GM19455 (cell line): ENCODE data around the gene GFOD2.
"Not testable (repeated sequence)": the region's sequence is repeated elsewhere in the genome, so short reads cannot be mapped to it uniquely, and the experiment has no call there.

Source experiments
- ATAC-seq: cut with Tn5 transposase; IDR thresholded peaks from one replicate; pipeline ENCODE4 v1.9.1; 2021; ENCODE audit not compliant: unreplicated experiment

GFOD2 gene

DNA sequence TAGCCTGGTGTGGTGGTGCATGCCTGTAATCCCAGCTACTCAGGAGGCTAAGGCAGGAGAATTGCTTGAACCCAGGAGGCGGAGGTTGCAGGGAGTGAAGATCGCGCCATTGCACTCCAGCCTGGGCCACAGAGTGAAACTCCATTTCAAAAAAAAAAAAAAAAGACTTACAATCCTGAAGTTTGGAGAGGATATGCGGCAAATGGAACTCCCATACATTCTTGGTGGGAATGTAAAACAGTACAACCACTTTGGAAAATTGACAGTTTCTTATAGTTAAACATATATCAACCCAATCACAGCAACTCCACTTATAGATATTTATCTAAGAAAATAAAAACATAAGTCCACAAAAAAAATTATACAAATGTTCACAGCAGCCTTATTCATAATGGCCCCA lies 11.9 kb downstream of the GFOD2 start:
- ATAC-seq, result no peak

DNA sequence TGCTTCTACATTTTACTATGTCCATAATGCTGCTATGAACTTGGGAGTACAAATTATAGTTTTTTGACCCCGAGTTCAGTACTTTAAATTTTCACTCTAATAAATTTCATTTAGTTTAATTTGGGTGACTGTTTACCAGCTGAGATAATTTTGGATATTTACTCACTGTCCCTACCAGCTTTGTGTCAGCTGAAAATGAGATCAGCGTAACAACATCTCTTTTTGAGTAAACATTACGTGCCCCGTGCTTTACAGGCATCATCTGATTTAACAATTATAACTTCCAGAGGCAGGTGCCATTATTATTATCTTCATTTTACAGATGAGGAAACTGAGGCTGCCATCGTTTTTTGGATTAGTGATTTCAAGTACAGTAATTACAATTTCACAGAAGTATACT lies 15.0 kb downstream of the GFOD2 start:
- no peak for ATAC-seq

DNA sequence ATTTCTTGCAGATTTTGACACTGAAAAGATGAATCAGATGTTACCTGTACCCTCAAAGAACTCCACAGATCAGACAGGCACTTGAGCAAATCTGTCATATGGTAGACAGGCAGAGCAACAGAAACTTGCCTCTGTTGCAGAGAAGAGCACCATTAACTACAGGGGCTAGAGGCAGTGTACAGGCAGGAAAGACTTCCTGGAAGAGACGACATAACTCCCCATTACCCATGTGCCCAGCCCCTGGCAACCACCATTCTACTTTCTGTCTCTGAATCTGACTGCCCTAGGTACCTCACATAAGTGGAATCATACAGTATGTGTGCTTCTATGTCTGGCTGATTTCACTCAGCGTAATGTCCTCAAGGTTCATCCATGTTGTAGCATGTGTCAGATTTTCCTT lies 15.5 kb downstream of the GFOD2 start:
- no peak for ATAC-seq

DNA sequence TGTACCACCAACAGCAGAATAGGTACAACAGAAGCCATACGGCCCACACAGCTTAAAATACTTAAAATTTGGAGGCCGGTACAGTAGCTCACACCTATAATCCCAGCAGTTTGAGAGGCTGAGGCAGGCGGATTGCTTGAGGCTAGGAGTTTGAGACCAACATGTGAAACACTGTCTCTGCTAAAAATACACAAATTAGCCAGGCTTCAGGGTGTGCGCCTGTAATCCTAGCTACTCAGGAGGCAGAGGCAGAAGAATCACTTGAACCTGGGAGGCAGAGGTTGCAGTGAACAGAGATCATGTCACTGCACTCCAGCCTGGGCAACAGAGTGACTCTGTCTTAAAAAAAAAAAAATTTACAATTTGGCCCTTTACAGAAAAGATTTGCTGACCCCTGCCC lies 17.0 kb downstream of the GFOD2 start:
- no peak for ATAC-seq

DNA sequence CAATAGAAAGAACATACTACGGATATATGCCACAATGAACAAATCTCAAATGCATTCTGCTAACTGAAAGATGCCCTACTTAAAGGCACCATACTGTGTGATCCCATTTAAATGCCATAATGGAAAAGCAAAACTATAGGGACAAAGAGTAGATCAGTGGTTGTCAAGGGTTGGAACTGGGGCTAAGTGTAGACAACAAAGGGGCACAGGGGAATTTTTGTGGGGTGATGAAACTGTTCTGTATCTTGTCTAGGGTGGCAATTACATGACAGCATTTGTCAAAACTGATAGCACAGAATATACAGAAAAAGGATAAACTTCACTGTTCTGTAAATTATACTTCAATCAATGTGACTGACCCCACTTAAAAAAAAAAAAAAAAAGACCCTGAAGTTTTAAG lies 17.7 kb downstream of the GFOD2 start:
- no peak for ATAC-seq

DNA sequence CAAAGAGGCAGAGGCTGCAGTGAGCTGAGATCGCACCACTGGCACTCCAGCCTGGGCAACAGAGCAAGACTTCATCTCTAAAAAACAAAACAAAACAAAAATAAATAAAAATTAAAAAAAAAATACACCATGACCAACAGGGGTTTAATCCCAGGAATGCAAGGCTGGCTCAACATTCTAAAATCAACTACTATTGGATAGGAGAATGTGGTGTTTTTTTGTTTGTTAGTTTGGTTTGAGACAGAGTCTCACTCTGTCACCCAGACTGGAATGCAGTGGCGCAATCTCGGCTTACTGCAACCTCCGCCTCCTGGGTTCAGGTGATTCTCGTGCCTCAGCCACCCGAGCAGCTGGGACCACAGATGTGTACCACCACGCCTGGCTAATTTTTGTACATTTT lies 19.9 kb downstream of the GFOD2 start:
- no peak for ATAC-seq

DNA sequence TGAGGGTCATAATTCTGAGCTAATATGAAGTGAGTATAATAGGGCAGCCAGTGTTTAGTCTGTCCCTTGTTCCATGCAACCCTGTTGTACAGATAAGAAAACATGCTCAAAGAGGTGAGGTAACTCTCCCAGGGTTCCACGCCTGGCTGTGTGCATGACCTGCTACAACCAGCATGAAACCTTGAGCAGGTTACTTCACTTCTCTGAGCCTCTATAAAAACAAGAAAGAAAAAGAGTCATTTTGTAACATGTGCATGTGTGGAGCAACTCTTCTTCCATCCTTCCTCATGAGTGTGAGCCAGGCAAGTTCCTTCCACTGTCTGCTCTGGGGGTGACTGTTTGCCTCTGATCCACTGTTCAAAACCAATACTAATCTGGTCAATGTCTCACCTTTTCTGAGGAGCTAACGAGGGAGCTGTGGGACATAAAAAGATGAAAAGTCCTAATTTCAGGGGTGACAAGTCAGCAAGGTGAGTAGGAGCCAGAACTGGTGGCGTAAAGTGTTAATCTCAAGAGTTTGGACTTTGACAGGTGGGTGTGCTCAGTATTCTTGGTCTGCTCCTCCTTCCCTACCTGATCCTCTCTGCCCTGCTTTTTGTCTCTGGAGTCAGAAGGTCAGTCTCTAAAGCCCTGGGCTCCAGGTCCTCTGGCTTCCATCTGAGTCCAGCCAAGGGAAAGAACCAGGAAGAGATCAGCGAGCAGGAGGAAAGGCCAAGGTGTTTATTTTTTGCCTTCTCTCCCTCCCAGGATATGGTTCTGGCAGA lies 21.5 kb downstream of the GFOD2 start:
- ATAC-seq, result no peak

DNA sequence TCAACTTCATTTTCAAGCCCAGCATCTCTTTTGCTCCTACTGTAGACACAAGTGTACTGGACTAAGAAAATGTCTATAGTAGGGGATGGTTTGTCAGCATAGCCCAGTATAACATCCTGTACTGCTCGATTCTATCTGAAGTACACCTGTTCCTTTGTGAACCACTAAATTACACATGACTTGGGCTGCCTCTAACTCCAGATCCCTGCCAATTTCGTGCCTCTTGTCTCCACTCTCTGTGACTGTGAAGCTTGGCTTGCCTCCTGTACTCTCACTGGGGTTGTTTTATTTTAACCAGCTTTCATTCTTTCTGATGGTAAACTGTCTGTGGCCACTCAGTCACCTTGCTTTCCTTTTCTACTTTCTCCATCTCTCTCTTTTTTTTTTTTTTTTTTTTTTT lies 24.5 kb downstream of the GFOD2 start:
- no peak for ATAC-seq

DNA sequence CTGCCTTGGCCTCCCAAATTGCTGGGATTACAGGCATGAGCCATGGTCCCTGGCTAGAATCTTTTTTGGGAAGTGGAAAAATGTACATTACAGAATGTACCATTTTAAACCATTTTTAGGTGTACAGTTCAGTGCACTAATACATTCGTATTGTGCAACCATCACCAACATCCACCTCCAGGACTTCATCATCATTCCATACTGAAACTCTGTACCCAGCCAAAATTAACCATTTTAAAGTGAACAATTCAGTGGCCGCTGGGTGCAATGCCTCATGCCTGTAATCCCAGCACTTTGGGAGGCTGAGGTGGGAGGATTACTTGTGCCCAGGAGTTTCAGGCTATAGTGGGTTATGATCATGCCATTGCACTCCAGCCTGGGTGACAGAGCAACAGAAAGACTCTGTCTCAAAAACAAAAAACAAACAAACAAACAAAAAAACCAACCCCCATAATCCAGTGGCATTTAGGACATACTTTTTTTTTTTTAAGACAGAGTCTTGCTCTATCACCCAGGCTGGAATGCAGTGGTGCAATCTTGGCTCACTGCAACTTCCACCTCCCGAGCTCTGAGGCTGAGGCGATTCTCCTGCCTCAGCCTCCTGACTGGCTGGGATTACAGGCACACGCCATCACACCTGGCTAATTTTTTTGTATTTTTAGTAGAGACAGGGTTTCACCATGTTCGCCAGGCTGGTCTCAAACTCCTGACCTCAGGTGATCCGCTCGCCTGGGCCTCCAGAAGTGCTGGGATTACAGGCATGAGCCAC lies 25.4 kb downstream of the GFOD2 start:
- not testable (repeated sequence) for ATAC-seq

DNA sequence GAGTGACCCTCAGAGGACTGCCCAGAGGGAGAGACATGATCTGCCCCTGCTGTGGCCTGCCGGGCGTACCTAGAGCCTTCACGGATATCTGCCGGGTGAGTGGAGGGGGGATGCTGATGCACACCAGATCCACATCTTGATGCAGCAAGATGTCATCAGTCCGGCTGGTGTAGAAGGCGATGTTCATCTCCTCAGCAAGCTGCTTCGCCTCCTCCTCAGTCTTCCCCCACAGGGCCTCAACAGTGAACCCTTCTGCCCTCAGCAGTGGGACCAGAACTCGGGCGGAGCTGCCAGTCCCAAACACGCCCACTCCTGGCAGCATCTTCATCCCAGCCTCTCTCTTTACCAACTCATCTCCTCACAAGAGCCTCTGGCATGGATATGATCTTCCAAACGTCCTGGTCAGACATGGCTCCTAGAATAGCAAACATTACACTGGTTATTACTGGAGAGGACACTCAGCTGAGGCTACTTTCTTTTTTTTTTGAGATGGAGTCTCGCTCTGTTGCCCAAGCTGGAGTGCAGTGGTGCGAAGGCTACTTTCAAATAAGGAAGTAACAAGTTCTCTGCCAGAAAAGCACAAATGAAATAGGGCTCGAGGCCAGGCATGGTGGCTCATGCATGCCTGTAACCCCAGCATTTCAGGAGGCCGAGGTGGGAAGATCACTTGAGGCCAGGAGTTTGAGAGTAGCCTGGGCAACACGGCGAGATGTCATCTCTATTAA lies 33.6 kb downstream of the GFOD2 start:
- ATAC-seq, result no peak

DNA sequence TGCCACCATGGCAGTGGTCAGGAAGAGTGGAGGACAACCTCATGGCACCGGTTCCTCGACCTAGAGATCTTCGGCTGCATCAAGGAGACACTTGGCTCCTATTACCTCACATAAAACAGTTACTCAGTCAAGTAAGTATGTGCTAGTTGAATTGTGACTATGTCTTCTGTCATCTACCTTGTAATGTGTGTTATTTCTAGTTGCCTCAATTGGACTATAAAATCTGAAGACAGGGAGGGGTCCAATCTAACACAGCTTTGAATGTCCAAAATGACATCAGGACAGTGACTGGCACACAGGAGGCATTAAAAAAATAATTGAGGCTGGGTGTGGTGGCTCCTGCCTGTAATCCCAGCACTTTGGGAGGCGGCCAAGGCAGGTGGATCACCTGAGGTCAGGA lies 35.3 kb downstream of the GFOD2 start:
- no peak for ATAC-seq

DNA sequence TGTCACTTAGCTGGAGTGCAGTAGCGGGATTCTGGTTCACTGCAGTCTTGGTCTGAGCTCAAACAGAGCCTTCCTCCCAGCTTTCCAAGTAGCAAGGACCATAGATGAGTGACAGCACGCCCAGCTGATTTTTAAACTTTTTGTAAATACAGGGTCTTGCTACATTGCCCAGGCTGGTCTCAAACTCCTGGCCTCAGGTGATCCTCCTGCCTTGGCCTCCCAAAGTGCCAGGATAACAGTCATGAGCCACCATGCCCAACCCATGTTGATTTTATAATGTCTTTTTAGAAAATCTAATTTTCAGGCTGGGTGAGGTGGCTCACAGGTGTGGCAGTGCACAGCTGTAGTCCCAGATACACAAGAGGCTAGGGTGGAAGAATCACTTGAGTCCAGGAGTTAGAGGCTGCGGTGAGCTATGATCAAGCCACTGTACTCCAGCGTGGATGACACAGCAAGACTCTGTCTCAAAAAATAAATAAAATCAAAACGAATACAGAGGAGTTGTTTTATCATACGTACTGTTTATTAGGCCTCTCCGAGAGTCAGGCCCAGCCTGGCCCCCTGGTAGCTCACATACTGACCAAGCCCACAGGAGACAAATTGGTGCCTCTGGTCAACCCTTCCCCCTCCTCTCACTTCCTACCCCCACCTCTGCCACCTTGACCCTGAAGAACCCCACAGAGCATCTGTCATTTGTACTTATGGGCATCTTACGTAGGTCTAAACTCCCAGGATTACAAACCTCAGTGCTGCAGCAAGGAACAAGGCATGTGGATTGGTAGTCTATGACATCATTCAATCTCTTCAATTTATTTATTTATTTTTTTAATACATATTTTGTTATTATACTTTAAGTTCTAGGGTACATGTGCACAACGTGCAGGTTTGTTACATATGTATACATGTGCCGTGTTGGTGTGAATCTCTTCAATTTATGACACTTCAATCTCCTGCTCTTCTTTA lies 38.9 kb downstream of the GFOD2 start:
- no peak for ATAC-seq

DNA sequence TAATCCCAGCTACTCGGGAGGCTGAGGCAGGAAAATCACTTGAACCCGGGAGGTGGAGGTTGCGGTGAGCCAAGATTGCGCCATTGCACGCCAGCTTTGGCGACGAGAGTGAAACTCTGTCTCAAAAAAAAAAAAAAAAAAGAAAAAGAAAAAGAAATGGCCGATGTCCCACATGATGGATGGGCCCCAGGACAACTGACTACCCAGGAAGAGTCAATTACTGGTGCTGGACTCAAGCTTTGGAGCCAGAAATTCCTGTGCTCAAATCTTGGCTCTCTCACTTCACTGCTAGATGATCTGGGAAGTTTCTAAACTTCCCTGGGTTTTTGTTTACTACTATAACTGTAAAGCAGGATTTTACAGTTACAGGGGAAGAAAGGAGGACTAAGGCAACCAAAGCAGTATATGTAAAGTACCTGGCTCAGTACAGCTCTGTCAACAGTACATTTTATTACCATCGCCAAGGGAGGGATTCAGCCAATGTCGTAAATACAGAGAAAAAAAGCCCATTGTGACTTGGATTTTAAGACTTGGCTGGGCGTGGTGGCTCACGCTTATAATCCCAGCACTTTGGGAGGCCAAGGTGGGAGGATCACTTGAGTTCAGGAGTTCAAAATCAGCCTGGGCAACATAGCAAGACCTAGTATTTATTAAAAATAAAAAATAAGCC lies 40.6 kb downstream of the GFOD2 start:
- ATAC-seq, result no peak

DNA sequence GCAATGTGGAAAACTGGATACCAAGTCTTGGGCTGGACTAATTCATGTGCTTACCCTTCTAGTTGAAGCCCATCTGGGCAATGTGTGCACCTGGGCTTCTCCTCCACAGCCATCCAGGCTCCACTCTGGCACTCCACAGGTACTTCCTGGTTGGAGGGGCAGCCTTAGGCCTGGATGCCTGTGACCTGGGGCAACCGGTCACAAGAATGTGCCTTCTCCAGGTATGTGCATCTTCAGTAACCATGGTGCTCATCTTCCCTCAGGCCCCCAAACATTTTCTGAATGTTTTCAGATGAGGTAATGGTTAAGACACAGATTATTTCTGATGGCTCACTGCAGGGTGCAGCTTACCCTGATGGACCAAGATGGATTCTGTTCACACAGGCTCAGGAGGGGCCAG lies 41.4 kb downstream of the GFOD2 start:
- ATAC-seq, result no peak

DNA sequence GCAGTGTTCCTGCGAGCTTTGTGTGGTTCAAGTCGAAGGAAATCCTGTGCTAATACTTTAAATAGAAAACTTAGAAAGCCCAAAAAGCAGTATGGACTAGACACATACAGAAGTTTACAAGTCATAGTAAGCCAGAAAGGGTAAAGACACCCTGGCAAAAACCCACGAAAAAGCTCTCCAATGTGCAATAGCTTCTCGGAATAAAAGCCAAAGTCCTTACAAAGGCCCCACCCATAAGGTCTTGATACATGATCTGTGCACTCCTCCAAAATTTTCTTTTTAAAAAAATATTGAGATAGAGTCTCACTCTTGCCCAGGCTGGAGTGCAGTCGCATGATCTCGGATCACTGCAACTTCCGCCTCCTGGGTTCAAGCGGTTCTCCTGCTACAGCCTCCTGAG lies 42.2 kb downstream of the GFOD2 start:
- ATAC-seq, result no peak

DNA sequence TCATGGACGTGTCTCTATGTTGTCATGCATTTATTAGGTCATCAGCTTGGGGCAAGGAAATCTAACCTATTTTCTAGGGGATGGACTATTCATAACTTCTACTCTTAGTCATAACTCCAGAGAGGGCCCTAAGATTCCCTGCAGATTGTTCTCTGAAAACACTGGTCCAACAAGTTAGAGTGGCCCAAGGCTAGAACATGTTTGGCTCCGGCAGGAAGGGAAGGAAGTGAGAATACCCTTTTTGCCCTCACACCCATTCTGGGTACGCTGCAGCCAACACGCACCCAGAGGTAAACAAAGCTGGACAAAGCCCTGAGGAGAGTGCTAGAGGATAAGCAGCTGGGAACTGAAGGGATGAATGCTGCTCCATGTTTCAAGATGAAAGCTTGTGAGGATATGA lies 42.6 kb downstream of the GFOD2 start:
- ATAC-seq, result no peak

DNA sequence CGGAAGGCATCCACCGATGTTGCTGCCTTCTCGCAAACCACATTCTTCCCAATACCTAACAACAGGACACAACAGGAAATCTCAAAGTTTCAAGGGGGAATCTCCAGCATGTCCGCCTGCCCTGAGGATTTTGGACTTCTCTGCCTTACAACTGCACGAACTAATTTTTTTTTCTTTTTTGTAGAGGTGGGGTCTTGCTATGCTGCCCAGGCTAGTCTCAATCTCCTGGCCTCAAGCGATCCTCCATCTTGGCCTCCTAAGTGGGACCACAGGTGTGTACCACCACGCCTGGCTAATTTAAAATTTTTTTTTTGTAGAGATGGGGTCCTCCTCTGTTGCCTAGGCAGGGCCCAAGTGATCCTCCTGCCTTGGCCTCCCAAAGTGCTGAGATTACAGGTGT lies 43.1 kb downstream of the GFOD2 start:
- no peak for ATAC-seq

DNA sequence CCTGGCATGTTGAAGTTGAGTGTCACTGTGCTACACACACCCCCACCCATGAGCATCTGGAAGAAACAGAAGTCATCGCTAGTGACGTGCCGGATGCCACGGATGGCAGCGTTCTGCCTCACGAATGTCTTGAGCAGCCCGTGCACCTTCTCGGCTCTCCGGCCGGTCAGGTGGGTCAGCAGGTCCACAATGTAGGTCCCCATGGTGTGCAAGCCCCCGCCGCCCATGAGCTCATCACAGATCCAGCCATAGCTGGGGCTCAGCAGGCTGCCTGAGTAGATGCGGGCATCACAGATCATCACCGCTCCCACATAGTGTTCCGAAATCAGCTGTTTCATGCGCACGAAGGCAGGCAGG lies 43.6 kb downstream of the GFOD2 start:
- no peak for ATAC-seq

DNA sequence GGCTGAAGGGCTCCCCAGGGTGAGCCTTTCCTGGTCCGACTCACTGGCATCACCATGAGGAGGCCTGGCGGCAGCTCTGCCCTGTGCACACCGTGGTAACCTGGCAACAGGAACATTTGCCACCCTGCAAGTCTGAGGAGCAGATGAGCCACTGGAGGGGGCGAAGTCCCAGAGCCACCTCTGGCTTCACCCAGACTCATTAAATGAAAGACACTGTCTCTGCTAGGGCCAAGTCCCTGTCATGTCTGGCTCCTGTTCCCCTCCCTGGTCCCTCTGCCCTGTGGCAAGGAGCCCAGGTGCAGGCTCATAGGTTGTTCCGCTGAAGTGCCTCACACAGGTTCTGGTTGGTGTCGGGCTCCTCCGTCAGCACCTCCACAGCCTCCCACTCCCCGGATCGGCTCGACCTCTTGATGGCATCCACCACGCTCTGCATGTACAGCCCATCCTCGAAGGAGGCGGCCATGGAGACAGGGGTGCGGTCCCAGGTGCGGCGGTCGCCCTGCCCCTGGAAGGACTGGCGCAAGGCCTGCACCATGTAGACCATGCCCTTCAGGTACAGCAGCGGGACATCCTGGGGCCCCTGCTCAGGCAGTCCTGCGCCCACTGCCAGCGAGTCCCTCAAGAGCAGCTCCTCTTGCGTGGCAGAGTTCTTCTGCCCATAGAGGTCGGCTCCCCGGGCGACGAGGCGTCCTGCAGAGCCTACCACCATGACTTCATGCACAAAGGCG lies 44.1 kb downstream of the GFOD2 start:
- no peak for ATAC-seq
